ENCODE data around the gene SRA1. TPM values are rescaled to one million over a fixed set of nuclear protein-coding genes. Genes with fewer than 3 reads are reported as not detected.

Gene SRA1
- total and polyA plus RNA-seq, 2 of the 8 experiments (the other 6 are each of a cell fraction or from before 2014, with no cell fraction given), result 27.4 to 39.4 TPM

DNA sequence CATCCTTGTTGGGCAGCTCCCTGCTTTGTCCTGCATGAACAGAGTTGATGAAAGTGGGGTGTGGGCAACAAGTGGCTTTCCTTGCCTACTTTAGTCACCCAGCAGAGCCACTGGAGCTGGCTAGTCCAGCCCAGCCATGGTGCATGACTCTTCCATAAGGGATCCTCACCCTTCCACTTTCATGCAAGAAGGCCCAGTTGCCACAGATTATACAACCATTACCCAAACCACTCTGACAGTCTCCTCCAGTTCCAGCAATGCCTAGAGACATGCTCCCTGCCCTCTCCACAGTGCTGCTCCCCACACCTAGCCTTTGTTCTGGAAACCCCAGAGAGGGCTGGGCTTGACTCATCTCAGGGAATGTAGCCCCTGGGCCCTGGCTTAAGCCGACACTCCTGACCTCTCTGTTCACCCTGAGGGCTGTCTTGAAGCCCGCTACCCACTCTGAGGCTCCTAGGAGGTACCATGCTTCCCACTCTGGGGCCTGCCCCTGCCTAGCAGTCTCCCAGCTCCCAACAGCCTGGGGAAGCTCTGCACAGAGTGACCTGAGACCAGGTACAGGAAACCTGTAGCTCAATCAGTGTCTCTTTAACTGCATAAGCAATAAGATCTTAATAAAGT, 11.3 kb upstream of the SRA1 start:
- POLR2A ChIA-PET (ENCODE audit: partially characterized antibody), result interaction anchor here (0.7 to 10.0 kb wide), 5 partner anchors 12 to 143 kb away, joined by 3 to 94 read pairs (median 6); partner anchors contain the start of genes DND1, EIF4EBP3 and SRA1
- 78% methylated on average over 2 of the region's 2 CpGs; no CpG with 5 or more reads in 1 of the 2 experiments for WGBS, 2 experiments (ENCODE audit: extremely low coverage in 1 of 2, insufficient coverage in 1 of 2, insufficient read length in 1 of 2, insufficient replicate concordance in 2 of 2, low coverage in 1 of 2, low lambda C conversion rate in 2 of 2, missing lambda C conversion rate in 1 of 2)
- no peak for TF ChIP-seq SUZ12 (IDR thresholded peaks at IDR 0.05; ENCODE audit: low read length)
- TF ChIP-seq, protein P1, sequence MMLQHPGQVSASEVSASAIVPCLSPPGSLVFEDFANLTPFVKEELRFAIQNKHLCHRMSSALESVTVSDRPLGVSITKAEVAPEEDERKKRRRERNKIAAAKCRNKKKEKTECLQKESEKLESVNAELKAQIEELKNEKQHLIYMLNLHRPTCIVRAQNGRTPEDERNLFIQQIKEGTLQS (IDR thresholded peaks at IDR 0.05; ENCODE audit: insufficient read depth, low read depth, low read length), result no peak
- no peak for TF ChIP-seq TBP (IDR thresholded peaks at IDR 0.05; ENCODE audit: low read depth, low read length)
- no peak for TF ChIP-seq KDM4A (IDR thresholded peaks at IDR 0.05; ENCODE audit: low read depth, low read length, severe bottlenecking)
- no peak for TF ChIP-seq BCL11A (IDR thresholded peaks at IDR 0.05; ENCODE audit: low read depth in 2 of 2, low read length in 2 of 2)

More for the DNA sequence above, 11.3 kb upstream of the SRA1 start:
- Histone ChIP-seq H3K4me2 (ENCODE audit: insufficient read depth in 1 of 2, low read depth in 2 of 2, low read length in 2 of 2) (no peak overlapping the region), H2BK120ac (replicated peaks; ENCODE audit: low read depth, low read length) (no peak overlapping the region), H2BK20ac (ENCODE audit: low read length) (no peak overlapping the region), H3K14ac (ENCODE audit: insufficient read length) (no peak overlapping the region), H3K9me3 (ENCODE audit: insufficient read depth in 2 of 2, low read depth in 1 of 2, low read length in 1 of 2) (no peaks in the 10 kb centered on the region), H3K9ac (replicated peaks in 1 of 4; ENCODE audit: extremely low read depth in 1 of 4, low read depth in 3 of 4, low read length in 3 of 4) (no peak overlapping the region), H3K79me2 (ENCODE audit: control insufficient read depth in 1 of 2, insufficient read depth in 2 of 2, low read length in 2 of 2) (peaks cover 3 to 9% of the 10 kb centered on the region in 2 experiments; a peak in 3 of 4 replicates), H2BK5ac (ENCODE audit: low read depth, low read length) (no peak overlapping the region), H3K23ac (ENCODE audit: insufficient read length) (no peak overlapping the region), H2AFZ (ENCODE audit: low read length) (no peak overlapping the region), H3K23me2 (ENCODE audit: low read depth, low read length) (peaks cover 13% of the 10 kb centered on the region), H3K27ac (ENCODE audit: low read depth, low read length) (no peak overlapping the region), H4K5ac (ENCODE audit: insufficient read length, low read depth, low read length) (no peak overlapping the region), H3K36me3 (ENCODE audit: control insufficient read depth in 2 of 4, insufficient read depth in 4 of 4, low read length in 3 of 4) (peaks cover 0 to 18% (median 13%) of the 10 kb centered on the region in 4 experiments; a peak in 4 of 8 replicates), H4K91ac (replicated peaks; ENCODE audit: insufficient read length, low read length) (no peak overlapping the region), H3K27me3 (replicated peaks in 1 of 4; ENCODE audit: control insufficient read depth in 3 of 4, extremely low read depth in 1 of 4, insufficient read depth in 3 of 4, low read length in 3 of 4) (no peaks in the 10 kb centered on the region; a peak in 1 of 7 replicates), H2BK15ac (ENCODE audit: low read length) (no peak overlapping the region), H2BK12ac (ENCODE audit: low read depth, low read length) (no peak overlapping the region), H3K4ac (replicated peaks; ENCODE audit: insufficient read length, low read depth, low read length) (no peak overlapping the region), H2AK5ac (ENCODE audit: low read depth, low read length) (no peak overlapping the region), H3K79me1 (ENCODE audit: low read depth, low read length) (peaks cover 7% of the 10 kb centered on the region), H3K4me1 (replicated peaks in 1 of 4; ENCODE audit: control insufficient read depth in 3 of 4, insufficient read depth in 4 of 4, low read length in 3 of 4) (peaks cover 0 to 10% (median 3%) of the 10 kb centered on the region in 4 experiments; a peak in 5 of 7 replicates), H3K18ac (ENCODE audit: extremely low read depth, low read length) (no peak overlapping the region), H3K4me3 (ENCODE audit: extremely low read depth in 1 of 4, insufficient read depth in 2 of 4, low read depth in 3 of 4, low read length in 4 of 4) (no peak overlapping the region), H4K20me1 (replicated peaks in 1 of 2; ENCODE audit: control insufficient read depth in 1 of 2, insufficient read depth in 2 of 2, low read length in 2 of 2) (no peaks in the 10 kb centered on the region), H3K56ac (replicated peaks; ENCODE audit: insufficient read length, low read depth, low read length) (no peak overlapping the region), H4K8ac (ENCODE audit: extremely low read depth, insufficient read depth, low read length) (no peak overlapping the region)
- no peak for FAIRE-seq
- CTCF ChIA-PET (ENCODE audit: partially characterized antibody), result interaction anchor here (0.6 to 1.8 kb wide), 3 partner anchors 22 to 1190 kb away, joined by 3 to 4 read pairs (median 4); no protein-coding TSS in a partner anchor
- DNase-seq (ENCODE audit: low read depth in 1 of 2, low spot score in 2 of 2), result no peak

Measured in H1 (cell line).